Vagina (tissue), 2 donors: ENCODE data around the gene PDX1. TPM values are rescaled to one million over a fixed set of nuclear protein-coding genes. Genes with fewer than 3 reads are reported as not detected.
A peak's percentile ranks its signal among the peaks of the same experiment; 100 is the strongest.

Source experiments
- DNase-seq, 2 donors: peaks; one replicate each; pipeline ENCODE4 v3.0.0-alpha.2; 2017; ENCODE audit errors: extremely low spot score in 2 of 2
- H3K27ac ChIP-seq: fragments of 200-600 bp; sonication (generic); one replicate; pipeline ENCODE4 v1.5.1; 2019
- H3K27me3 ChIP-seq: fragments of 200-600 bp; sonication (generic); one replicate; pipeline ENCODE4 v1.5.1; 2019
- H3K36me3 ChIP-seq, 2 donors: fragments of 200-600 bp; sonication (generic); one replicate each; pipeline ENCODE4 v1.5.1; 2017 to 2019
- H3K4me1 ChIP-seq: fragments of 200-600 bp; sonication (generic); one replicate; pipeline ENCODE4 v1.5.1; 2019
- H3K4me3 ChIP-seq, 2 donors: fragments of 200-600 bp; sonication (generic); 1 replicate in 1 of 2; 2 replicates in 1 of 2; pipeline ENCODE4 v1.5.1; 2016 to 2019
- H3K9me3 ChIP-seq: fragments of 200-600 bp; sonication (generic); one replicate; pipeline ENCODE4 v1.5.1; 2019
- CTCF ChIP-seq, 3 experiments: fragments of 450-650 bp in 2 of 3; fragments of 200-600 bp in 1 of 3; sonication (generic) in 1 of 3; IDR thresholded peaks; one replicate each; pipeline ENCODE4 v1.5.1; 2017 to 2019; ENCODE audit warnings: antibody characterized with exemption in 3 of 3, mild to moderate bottlenecking in 2 of 3, moderate library complexity in 2 of 3
- POLR2A ChIP-seq, 2 donors: fragments of 450-650 bp; IDR thresholded peaks; one replicate each; pipeline ENCODE4 v1.6.1; 2017; ENCODE audit warnings: antibody characterized with exemption in 2 of 2, mild to moderate bottlenecking in 2 of 2, moderate library complexity in 2 of 2
- POLR2AphosphoS5 ChIP-seq, 2 donors: sonication (generic); formaldehyde crosslinking; IDR thresholded peaks; one replicate each; pipeline ENCODE4 v1.9.0; 2017; ENCODE audit warnings: antibody characterized with exemption in 2 of 2, mild to moderate bottlenecking in 2 of 2, low read depth in 1 of 2; ENCODE audit not compliant: insufficient read depth in 1 of 2
- intact Hi-C: fragments of 100-400 bp; cut with DNase I; formaldehyde crosslinking; loops from one replicate; pipeline ENCODE4 v1.15.1; 2023
- total RNA-seq: library from RNA; depleted of rRNA; stranded (reverse); fragments of >200 nt; gene quantifications from one replicate; pipeline ENCODE4 v1.2.3, GENCODE V29; 2016

The PDX1 gene
- total RNA-seq, 1 donor from 2014 or later = not detected

GRCh38 chr13:27929868-27930267 lies 10.1 kb downstream of the PDX1 start:
- Histone ChIP-seq H3K9me3 (no peaks in the 10 kb centered on the region), H3K27me3 (no peaks in the 10 kb centered on the region), H3K4me3 (no peak overlapping the region), H3K4me1 (no peaks in the 10 kb centered on the region), H3K27ac (no peak overlapping the region), H3K36me3 (no peaks in the 10 kb centered on the region)
- TF ChIP-seq POLR2AphosphoS5 (IDR thresholded peaks at IDR 0.05; ENCODE audit: insufficient read depth in 1 of 2, low read depth in 1 of 2) (no peak), CTCF (IDR thresholded peaks at IDR 0.05) (no peak), POLR2A (IDR thresholded peaks at IDR 0.05) (no peak)
- DNase-seq = no peak
- intact Hi-C loops = no loop called here

- H3K27me3 ChIP-seq = no peaks in the 10 kb centered on the region
- no peak for DNase-seq
- no peak overlapping the region for H3K4me3 ChIP-seq
- H3K36me3 ChIP-seq = no peaks in the 10 kb centered on the region
- no peaks in the 10 kb centered on the region for H3K4me1 ChIP-seq
- TF ChIP-seq POLR2AphosphoS5 (IDR thresholded peaks at IDR 0.05; ENCODE audit: insufficient read depth in 1 of 2, low read depth in 1 of 2) (no peak), CTCF (IDR thresholded peaks at IDR 0.05) (no peak), POLR2A (IDR thresholded peaks at IDR 0.05) (no peak)
- intact Hi-C loops = no loop called here
- H3K9me3 ChIP-seq = no peaks in the 10 kb centered on the region
- H3K27ac ChIP-seq = no peak overlapping the region
Observed at GRCh38 chr13:27933118-27933517, 13.3 kb downstream of the PDX1 start.

GRCh38 chr13:27933580-27934328 lies 14.0 kb downstream of the PDX1 start:
- Histone ChIP-seq H3K4me3 (no peak overlapping the region), H3K27ac (no peak overlapping the region), H3K36me3 (no peaks in the 10 kb centered on the region), H3K27me3 (no peaks in the 10 kb centered on the region), H3K9me3 (no peaks in the 10 kb centered on the region), H3K4me1 (no peaks in the 10 kb centered on the region)
- DNase-seq = no peak
- intact Hi-C loops = no loop called here
- TF ChIP-seq POLR2AphosphoS5 (IDR thresholded peaks at IDR 0.05; ENCODE audit: insufficient read depth in 1 of 2, low read depth in 1 of 2) (no peak), POLR2A (IDR thresholded peaks at IDR 0.05) (no peak), CTCF (IDR thresholded peaks at IDR 0.05) (no peak)

DNA sequence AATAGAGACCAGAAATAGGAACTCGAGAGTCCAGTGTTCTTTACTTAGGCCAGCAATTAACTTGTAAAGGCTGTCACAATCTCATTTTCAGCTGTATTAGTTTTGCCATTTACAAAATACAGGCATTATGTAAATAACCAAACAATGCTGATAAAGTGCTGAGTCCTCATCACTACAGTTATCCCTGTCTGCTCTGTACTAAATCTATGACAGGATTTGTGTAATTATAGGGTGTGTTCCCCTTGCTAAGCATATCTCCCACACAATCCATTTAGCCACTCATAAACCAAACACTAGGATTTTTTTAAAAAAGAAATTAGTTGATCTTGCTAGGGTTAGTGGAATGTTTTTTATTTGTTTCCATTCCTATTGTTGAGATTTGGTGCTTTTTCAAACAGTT lies 23.2 kb downstream of the PDX1 start:
- intact Hi-C loops = no loop called here
- no peak overlapping the region for H3K27ac ChIP-seq
- TF ChIP-seq CTCF (IDR thresholded peaks at IDR 0.05) = no peak
- DNase-seq = no peak
- H3K4me1 ChIP-seq = no peaks in the 10 kb centered on the region
- no peaks in the 10 kb centered on the region for H3K27me3 ChIP-seq
- no peaks in the 10 kb centered on the region for H3K9me3 ChIP-seq
- no peaks in the 10 kb centered on the region for H3K36me3 ChIP-seq
- H3K4me3 ChIP-seq = no peak overlapping the region

DNA sequence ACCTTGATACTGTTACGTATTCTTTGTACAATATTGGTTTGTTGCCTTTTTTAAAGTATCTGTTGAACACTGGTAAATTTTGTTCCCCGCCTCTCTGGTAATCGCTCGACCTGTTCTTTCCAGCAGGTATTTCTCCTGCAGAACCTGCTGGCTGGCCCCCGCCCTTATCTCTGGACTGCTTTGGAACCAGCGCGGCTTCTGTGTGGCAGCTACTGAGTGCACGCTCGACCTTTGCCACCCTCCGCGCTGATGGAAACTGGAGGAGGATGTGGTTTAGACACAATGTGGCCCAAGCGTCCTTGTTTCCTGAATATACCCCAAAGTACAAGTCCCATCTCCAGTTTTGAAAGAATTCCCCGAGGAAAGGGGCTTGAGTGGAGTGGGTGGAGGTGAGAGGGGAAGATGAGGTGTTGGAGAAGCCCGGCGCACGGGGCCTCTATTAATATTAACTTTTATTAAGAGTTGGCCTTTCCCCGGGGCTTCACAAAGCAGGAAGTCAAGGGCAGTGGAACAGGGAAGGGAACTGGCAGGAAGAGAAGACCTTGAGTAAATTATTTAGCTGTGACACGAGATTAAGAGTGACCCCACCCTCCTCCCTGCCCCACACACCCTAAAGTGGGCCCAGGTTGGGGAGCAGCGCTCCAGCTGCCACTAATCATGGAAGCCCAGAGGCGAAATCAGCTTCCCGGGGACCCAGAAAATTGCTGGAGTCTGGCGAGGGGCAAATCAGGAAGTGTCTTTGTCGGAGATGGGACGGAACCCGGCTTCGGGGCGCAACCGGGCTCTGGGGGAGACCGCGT lies 33.3 kb downstream of the PDX1 start:
- intact Hi-C loops = no loop called here
- TF ChIP-seq POLR2AphosphoS5 (IDR thresholded peaks at IDR 0.05; ENCODE audit: insufficient read depth in 1 of 2, low read depth in 1 of 2) (no peak), POLR2A (IDR thresholded peaks at IDR 0.05) (no peak), CTCF (IDR thresholded peaks at IDR 0.05) (no peak)
- no peak for DNase-seq
- peak overlapping the region; percentile 47 to 48 for H3K4me3 ChIP-seq
- H3K4me1 ChIP-seq = peaks cover 19% of the 10 kb centered on the region
- no peaks in the 10 kb centered on the region for H3K36me3 ChIP-seq
- no peak overlapping the region for H3K27ac ChIP-seq
- H3K27me3 ChIP-seq = peaks cover 3% of the 10 kb centered on the region
- no peaks in the 10 kb centered on the region for H3K9me3 ChIP-seq
